Hepatocyte (in vitro differentiated cells): Measurements from ENCODE around the gene PAGE1. TPM values are rescaled to one million over a fixed set of nuclear protein-coding genes. Genes with fewer than 3 reads are reported as not detected.
"Not testable (repeated sequence)": the region's sequence is repeated elsewhere in the genome, so short reads cannot be mapped to it uniquely, and the experiment has no call there.

Source experiments
- DNase-seq: peaks from one replicate; pipeline ENCODE4 v3.0.0-alpha.2; 2016; ENCODE audit warnings: low spot score
- H2AFZ ChIP-seq: fragments of 200-600 bp; sonication (generic); 2 replicates; pipeline ENCODE4 v1.6.0; 2016; ENCODE audit warnings: antibody characterized with exemption, mild to moderate bottlenecking
- H3K27ac ChIP-seq: fragments of 200-600 bp; sonication (generic); 2 replicates; pipeline ENCODE4 v1.5.1; 2016; ENCODE audit warnings: mild to moderate bottlenecking
- H3K27me3 ChIP-seq: fragments of 200-600 bp; sonication (generic); 2 replicates; pipeline ENCODE4 v1.6.1; 2016
- H3K36me3 ChIP-seq: fragments of 200-600 bp; sonication (generic); replicated peaks from 2 replicates; pipeline ENCODE4 v1.5.1; 2016; ENCODE audit warnings: low read depth; ENCODE audit not compliant: insufficient read depth
- H3K4me1 ChIP-seq: fragments of 200-600 bp; sonication (generic); 2 replicates; pipeline ENCODE4 v1.5.1; 2016; ENCODE audit warnings: mild to moderate bottlenecking, moderate library complexity; ENCODE audit not compliant: insufficient read depth
- H3K4me2 ChIP-seq: fragments of 200-600 bp; sonication (generic); 2 replicates; pipeline ENCODE4 v1.6.0; 2016
- H3K4me3 ChIP-seq: fragments of 200-600 bp; sonication (generic); 2 replicates; pipeline ENCODE4 v1.5.1; 2016; ENCODE audit warnings: mild to moderate bottlenecking
- H3K79me2 ChIP-seq: fragments of 200-600 bp; sonication (generic); 2 replicates; pipeline ENCODE4 v1.6.0; 2017; ENCODE audit warnings: mild to moderate bottlenecking
- H3K9me2 ChIP-seq: fragments of 200-600 bp; sonication (generic); replicated peaks from 2 replicates; pipeline ENCODE4 v1.6.0; 2017; ENCODE audit warnings: mild to moderate bottlenecking; ENCODE audit not compliant: insufficient read depth
- H3K9me3 ChIP-seq: fragments of 200-600 bp; sonication (generic); 2 replicates; pipeline ENCODE4 v1.5.1; 2016; ENCODE audit warnings: low read depth, mild to moderate bottlenecking
- H4K20me1 ChIP-seq: fragments of 200-600 bp; sonication (generic); 2 replicates; pipeline ENCODE4 v1.6.0; 2016; ENCODE audit warnings: mild to moderate bottlenecking; ENCODE audit not compliant: insufficient read depth, poor library complexity, severe bottlenecking
- EZH2 ChIP-seq: fragments of 200-600 bp; sonication (generic); IDR thresholded peaks from 2 replicates; pipeline ENCODE4 v1.6.1; 2016; ENCODE audit warnings: antibody characterized with exemption, mild to moderate bottlenecking, borderline replicate concordance
- EZH2phosphoT487 ChIP-seq: fragments of 200-600 bp; sonication (generic); IDR thresholded peaks from one replicate; pipeline ENCODE4 v1.6.1; 2018; ENCODE audit warnings: antibody characterized with exemption, mild to moderate bottlenecking, low read depth, moderate library complexity; ENCODE audit not compliant: unreplicated experiment, severe bottlenecking
- WGBS: methylation state at CpG from one replicate; pipeline ENCODE4 v1.1.6; 2016; ENCODE audit warnings: low lambda C conversion rate; ENCODE audit errors: missing lambda C conversion rate; 5-methylcytosine and 5-hydroxymethylcytosine counted together
- polyA plus RNA-seq: library from polyadenylated mRNA; unstranded; fragments of >200 nt; fragmentation: Nextera tagmentation; extraction: Ambion mirVana; gene quantifications from 2 replicates; pipeline ENCODE4 v1.2.1, GENCODE V29; 2016
- total RNA-seq: library from RNA; depleted of rRNA; stranded (reverse); fragments of >200 nt; gene quantifications from 2 replicates; pipeline ENCODE4 v1.2.3, GENCODE V29; 2014
- TF ChIP-seq, protein P1 (sequence below): fragments of 200-600 bp; sonication (generic); IDR thresholded peaks from 2 replicates; pipeline ENCODE4 v1.5.1; 2016; ENCODE audit warnings: antibody characterized with exemption, mild to moderate bottlenecking; ENCODE audit not compliant: poor library complexity

PAGE1 gene, protein sequence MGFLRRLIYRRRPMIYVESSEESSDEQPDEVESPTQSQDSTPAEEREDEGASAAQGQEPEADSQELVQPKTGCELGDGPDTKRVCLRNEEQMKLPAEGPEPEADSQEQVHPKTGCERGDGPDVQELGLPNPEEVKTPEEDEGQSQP
- total RNA-seq (not detected in 2 replicates), polyA plus RNA-seq (not detected in 2 replicates)

DNA sequence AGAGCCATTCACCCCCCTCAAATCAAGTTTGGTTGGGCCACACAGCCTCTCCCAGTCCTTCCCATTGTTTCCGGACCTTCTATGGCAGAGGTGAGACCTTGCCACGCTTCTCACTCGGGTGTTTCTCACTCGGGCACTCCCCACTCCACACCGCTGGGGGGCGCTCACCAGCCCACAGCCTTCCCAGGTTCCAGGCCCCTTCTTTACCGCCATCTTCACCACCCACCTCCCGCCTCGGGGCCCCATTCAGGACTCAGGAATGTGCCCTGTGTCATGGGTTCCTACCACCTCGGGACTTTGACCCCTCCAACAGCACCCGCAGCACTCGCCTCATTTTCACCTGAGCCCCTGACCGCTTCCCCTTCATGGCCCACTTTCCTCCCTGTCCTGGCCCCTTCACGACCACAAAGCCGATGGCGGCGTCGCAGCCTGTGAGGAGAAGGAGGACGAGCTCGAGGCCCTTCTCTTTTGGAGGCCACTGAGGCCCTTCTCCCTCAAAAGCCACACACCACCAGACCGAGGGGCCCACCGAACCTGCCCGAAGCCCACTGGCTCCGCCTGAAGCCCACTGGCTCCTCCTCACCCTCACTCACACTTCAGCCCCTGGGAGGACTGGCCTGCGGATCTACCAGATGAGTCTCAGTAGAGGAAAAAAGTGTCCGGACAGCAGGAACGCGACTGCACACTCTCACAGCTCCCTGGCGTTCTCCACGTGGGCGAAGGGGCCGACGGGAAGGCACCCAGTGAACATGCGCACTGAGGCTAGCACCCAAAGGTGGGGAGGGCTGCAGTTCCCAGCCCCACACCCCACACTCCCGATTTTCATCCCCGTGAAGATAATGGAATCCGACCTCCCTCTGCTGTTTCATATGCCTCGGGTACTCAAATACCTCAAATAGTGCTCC lies at the start of gene PAGE1:
Gene PAGE1, minus strand, starts transcription at position 709 of the 905 bp plus-strand sequence. CDS start 1,214 bp downstream, outside the sequence.
- Histone ChIP-seq H3K79me2 (no peaks in the 10 kb centered on the region), H3K4me1 (no peaks in the 10 kb centered on the region), H3K9me3 (no peaks in the 10 kb centered on the region), H4K20me1 (no peaks in the 10 kb centered on the region), H3K9me2 (no peaks in the 10 kb centered on the region), H3K4me3 (no peak within 1 kb of the TSS), H3K4me2 (no peak within 1 kb of the TSS), H3K36me3 (no peaks in the 10 kb centered on the region), H2AFZ (no peak within 1 kb of the TSS), H3K27me3 (no peaks in the 10 kb centered on the region), H3K27ac (no peak within 1 kb of the TSS)
- DNase-seq = no peak
- WGBS = 94% methylated on average over 38 of the region's 38 CpGs
- TF ChIP-seq EZH2phosphoT487 (no peak), EZH2 (no peak)
- TF ChIP-seq, protein P1, sequence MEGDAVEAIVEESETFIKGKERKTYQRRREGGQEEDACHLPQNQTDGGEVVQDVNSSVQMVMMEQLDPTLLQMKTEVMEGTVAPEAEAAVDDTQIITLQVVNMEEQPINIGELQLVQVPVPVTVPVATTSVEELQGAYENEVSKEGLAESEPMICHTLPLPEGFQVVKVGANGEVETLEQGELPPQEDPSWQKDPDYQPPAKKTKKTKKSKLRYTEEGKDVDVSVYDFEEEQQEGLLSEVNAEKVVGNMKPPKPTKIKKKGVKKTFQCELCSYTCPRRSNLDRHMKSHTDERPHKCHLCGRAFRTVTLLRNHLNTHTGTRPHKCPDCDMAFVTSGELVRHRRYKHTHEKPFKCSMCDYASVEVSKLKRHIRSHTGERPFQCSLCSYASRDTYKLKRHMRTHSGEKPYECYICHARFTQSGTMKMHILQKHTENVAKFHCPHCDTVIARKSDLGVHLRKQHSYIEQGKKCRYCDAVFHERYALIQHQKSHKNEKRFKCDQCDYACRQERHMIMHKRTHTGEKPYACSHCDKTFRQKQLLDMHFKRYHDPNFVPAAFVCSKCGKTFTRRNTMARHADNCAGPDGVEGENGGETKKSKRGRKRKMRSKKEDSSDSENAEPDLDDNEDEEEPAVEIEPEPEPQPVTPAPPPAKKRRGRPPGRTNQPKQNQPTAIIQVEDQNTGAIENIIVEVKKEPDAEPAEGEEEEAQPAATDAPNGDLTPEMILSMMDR = no peak

DNA sequence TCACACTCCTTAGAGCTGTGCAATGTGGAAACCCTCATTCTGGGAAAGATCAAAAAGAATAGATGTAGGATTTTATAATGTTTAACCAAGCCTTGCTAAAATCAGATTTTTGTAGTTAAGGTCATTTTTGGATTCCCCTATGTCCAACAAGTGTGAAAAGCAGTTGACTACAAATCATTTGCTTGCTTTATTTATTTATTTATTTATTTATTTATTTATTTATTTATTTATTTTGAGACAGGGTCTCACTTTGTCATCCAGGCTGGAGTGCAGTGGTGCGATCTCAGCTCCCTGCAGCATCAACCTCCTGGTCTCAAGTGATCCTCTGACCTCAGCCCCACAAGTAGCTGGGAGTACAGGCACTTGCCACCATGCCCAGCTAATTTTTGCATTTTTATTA lies 45.7 kb upstream of the PAGE1 start:
- not testable (repeated sequence) for H3K27me3 ChIP-seq, H3K9me3 ChIP-seq, H3K4me2 ChIP-seq, H3K79me2 ChIP-seq, DNase-seq, H3K36me3 ChIP-seq, H2AFZ ChIP-seq, H3K9me2 ChIP-seq, H3K27ac ChIP-seq, H4K20me1 ChIP-seq, H3K4me3 ChIP-seq, H3K4me1 ChIP-seq
- WGBS = 95% methylated on average over 1 of the region's 1 CpG

GRCh38 chrX:49727847-49728246 lies 32.1 kb upstream of the PAGE1 start:
- no peak for TF ChIP-seq EZH2
- TF ChIP-seq, protein P1 = no peak
- TF ChIP-seq EZH2phosphoT487 = no peak
- Histone ChIP-seq H4K20me1 (no peaks in the 10 kb centered on the region), H3K79me2 (no peaks in the 10 kb centered on the region), H3K36me3 (no peaks in the 10 kb centered on the region), H3K9me2 (no peaks in the 10 kb centered on the region), H3K9me3 (no peaks in the 10 kb centered on the region), H3K4me3 (no peak overlapping the region), H2AFZ (no peak overlapping the region), H3K4me1 (no peaks in the 10 kb centered on the region), H3K27me3 (no peaks in the 10 kb centered on the region), H3K4me2 (no peak overlapping the region), H3K27ac (no peak overlapping the region)
- 84% methylated on average over 9 of the region's 9 CpGs for WGBS
- no peak for DNase-seq

GRCh38 chrX:49726966-49727365 lies 31.2 kb upstream of the PAGE1 start:
- H3K27me3 ChIP-seq = no peaks in the 10 kb centered on the region
- 90% methylated on average over 4 of the region's 5 CpGs for WGBS

More at GRCh38 chrX:49726966-49727365, 31.2 kb upstream of the PAGE1 start:
- H3K4me2 ChIP-seq = no peak overlapping the region
- H3K27ac ChIP-seq = no peak overlapping the region
- H2AFZ ChIP-seq = no peak overlapping the region
- DNase-seq = no peak
- no peaks in the 10 kb centered on the region for H3K4me1 ChIP-seq
- no peaks in the 10 kb centered on the region for H4K20me1 ChIP-seq
- no peaks in the 10 kb centered on the region for H3K79me2 ChIP-seq
- no peak overlapping the region for H3K4me3 ChIP-seq
- H3K36me3 ChIP-seq = no peaks in the 10 kb centered on the region
- H3K9me3 ChIP-seq = no peaks in the 10 kb centered on the region
- TF ChIP-seq, protein P1 = no peak
- TF ChIP-seq EZH2phosphoT487 (no peak), EZH2 (no peak)
- no peaks in the 10 kb centered on the region for H3K9me2 ChIP-seq
